COLO829 (cell line): ENCODE data around the gene TMEM18.

Experiments used
- DNase-seq: peaks from one replicate; pipeline ENCODE4 v3.0.0; 2012; ENCODE audit warnings: low spot score

Gene TMEM18

GRCh38 chr2:618422-618990, 58.7 kb downstream of the TMEM18 start:
- DNase-seq, result no peak

- no peak for DNase-seq
These were observed 59.2 kb downstream of the TMEM18 start for GRCh38 chr2:618005-618404.
